ENCODE measurements around the gene MTFR1L.
"Not testable (repeated sequence)": the region's sequence is repeated elsewhere in the genome, so short reads cannot be mapped to it uniquely, and the experiment has no call there.

MTFR1L gene

DNA sequence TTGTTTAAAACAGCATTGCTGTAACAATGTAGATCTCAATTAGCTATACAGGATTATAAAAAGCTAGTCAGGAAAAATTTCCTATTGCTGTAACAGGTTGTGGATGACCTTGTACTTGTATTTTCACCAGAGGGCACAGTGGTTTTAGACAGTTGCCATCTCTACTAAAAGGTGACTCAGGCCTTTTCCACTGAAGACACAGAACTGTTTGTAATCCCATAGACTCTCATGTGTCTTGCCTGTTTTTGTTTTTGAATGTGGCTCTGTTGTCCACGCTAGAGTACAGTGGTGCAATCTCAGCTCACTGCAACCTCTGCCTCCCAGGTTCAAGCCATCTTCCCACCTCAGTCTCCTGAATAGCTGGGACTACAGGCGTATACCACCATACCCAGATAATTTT, 5.9 kb downstream of the MTFR1L start:
- no peak for DNase-seq (ENCODE audit: low read depth, low spot score)

DNA sequence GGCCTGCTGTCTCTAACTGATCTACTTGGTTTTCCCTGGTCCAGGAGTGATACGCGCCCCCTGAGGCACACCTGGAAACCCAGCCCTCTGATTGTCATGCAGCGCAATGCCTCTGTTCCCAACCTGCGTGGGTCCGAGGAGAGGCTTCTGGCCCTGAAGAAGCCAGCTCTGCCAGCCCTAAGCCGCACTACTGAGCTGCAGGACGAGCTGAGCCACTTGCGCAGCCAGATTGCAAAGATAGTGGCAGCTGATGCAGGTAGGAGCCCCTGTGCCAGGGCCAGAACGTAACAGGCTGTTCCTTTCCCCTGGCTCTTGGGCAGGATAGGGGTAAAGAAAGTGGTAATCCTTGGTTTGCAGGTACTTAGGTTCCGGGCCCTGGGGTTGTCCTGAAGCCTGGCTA, 6.8 kb downstream of the MTFR1L start:
- no peak for DNase-seq (ENCODE audit: low read depth, low spot score)

DNA sequence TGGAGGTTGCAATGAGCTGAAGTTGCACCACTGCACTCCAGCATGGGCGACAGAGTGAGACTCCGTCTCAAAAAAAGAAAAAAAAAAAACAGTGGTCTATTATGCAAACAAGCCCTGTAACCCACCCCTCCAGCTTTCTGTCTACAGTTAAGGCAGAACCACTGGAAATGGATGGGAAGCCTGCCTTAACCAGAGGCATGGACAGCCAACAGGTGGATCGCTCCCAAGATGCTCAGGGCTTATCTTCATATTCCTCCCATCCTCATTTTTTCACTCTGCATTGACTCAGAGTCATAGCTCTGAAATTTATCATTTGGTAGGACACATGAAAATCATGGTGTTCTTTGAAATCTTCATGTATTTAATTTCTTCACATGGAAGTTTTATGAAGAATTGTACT, 8.7 kb downstream of the MTFR1L start:
- no peak for DNase-seq (ENCODE audit: low read depth, low spot score)

DNA sequence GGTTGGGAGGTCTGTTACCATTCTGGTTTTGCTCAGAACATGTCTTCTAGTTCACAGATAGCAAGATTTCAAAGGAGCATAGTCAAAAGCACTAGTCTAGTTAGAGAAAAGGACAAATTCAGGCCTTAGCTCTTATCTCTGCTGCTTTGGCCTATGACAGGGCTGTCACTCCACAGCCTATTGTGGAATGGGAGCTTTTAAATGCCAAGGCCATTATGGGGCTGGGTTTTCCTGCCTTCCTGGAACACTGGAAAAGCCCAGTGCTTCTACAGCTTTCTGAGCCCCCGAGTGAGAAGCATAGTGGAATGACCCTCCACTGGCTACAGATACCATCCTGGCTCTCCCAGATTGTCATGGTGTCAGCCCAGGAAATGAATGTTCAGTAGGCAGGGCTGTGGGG, 9.3 kb downstream of the MTFR1L start:
- no peak for DNase-seq (ENCODE audit: low read depth, low spot score)

DNA sequence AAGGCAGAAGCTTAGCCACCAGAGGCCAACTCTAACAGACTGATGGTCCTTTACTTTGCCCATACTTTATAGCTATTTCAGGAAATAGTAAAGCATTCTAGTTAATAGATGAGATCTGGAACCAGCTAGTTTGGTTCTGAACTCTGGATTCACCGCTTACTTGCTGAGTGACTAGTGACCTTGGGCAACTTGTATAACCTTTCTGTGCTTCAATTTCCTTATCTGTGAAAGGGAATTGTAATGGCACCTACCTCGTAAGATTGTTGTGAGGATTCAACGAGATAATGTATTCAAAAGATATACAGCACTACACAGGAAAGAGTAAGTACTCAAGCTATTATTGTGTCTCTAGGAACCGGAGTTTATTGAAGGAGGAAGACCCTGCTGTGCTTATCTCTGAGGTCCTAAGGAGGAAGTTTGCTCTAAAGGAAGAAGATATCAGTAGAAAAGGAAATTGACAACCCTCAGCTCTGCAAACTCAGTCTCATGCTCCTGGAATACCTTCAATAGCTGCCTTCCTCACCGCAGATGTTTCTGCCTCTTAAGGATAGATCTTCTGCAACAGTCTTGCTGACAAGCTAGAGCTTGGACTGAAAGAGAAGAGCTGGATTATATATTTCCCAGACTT, 11.9 kb downstream of the MTFR1L start:
- DNase-seq (ENCODE audit: low read depth, low spot score), result no peak

DNA sequence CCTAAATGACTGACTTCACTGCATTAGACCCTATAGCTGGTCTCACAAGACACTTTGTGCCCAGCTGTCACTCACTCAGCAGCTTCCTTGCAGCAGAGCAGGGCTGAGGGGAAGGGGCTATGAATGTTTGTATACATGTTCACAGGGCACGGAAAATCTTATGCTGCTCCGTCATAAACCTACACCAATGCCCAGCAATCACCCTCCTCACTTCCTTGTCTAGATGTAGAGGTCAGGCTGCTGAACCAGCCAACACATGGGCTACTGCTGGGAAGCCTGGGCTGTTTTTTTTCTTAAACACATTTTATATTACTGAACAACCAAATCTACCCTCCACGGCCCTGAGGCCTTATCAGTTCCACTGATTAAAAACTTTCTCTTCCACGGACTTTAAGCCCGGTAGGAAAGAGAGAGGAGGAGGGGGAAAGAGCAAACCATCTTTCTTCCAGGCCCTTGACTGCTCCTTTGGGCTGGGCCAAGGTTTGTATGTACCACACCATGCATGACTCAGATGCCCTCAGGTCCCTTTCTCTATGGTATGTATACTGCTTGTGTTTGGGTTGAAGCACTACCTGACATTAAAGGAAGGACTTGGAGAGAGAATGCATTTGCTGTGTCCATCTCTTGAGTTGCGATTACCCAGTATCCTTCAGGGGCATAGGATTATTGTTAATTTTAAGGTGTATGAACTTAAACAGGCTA, 12.7 kb downstream of the MTFR1L start:
- no peak for DNase-seq (ENCODE audit: low read depth, low spot score)

GRCh38 chr1:25833158-25833557, 13.4 kb downstream of the MTFR1L start:
- DNase-seq (ENCODE audit: low read depth, low spot score), result no peak

GRCh38 chr1:25834894-25835293, 15.1 kb downstream of the MTFR1L start:
- no peak for DNase-seq (ENCODE audit: low read depth, low spot score)

GRCh38 chr1:25836695-25837094, 16.9 kb downstream of the MTFR1L start:
- no peak for DNase-seq (ENCODE audit: low read depth, low spot score)

DNA sequence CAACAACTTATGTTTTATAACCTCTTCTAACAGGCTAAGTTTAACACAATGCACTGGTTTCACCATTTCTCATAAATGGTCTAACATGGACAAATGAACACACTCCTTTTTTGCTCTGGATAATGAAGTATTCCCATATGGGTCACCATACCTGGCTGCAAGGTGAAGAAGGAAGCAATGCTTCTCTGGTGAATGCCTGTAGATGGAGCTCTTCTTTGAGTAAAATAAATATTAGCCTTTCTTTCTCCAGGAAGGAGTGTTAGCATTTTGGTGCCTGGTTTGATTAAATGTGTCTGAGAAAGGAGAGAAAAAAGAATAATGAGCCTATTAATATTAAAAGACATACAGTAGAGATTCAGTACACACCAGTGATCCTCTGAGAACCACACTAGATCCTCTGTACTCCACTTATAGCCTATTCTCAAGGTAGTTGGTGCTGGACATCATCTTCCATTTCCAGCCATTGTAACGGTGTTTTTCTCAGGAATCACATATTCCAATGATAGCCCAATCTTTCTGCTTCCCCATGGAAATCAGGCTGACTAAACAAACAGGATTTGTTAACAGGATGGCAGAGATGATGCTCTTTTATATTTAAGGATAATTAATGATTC, 17.6 kb downstream of the MTFR1L start:
- DNase-seq (ENCODE audit: low read depth, low spot score), result no peak

DNA sequence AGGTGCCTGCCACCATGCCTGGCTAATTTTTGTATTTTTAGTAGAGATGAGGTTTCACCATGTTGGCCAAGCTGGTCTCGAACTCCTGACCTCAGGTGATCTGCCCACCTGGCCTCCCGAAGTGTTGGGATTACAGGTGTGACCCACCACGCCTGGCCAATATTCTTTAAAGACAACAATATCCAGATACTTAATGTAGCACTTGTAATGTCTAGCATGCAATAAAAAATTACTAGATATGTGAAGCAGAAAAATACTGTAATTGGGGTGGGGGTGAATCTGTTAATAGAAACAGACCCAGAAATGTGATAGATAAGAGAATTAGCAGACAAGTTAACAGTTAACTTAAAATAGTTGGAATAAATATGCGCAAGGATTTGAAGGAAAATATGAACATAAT, 20.1 kb downstream of the MTFR1L start:
- not testable (repeated sequence) for DNase-seq (ENCODE audit: low read depth, low spot score)

DNA sequence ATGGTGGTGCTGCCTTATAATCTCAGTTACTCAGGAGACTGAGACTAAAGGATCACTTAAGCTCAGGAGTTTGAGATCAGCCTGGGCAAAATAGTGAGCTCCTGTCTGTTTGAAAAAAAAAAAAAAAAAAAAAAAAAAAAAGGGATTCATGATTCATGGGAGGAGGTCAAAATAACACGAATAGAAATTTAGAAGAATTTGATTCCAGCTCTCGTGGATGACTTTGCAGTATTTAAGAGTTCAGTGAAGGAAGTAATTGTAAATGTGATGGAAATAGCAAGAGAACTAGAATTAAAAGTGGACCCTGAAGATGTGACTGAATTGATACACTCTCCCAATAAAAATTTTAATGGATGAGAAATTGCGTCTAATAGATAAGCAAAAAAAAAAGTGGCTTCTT, 23.7 kb downstream of the MTFR1L start:
- DNase-seq (ENCODE audit: low read depth, low spot score), result no peak

GRCh38 chr1:25844536-25845337, 25.0 kb downstream of the MTFR1L start:
- no peak for DNase-seq (ENCODE audit: low read depth, low spot score)

DNA sequence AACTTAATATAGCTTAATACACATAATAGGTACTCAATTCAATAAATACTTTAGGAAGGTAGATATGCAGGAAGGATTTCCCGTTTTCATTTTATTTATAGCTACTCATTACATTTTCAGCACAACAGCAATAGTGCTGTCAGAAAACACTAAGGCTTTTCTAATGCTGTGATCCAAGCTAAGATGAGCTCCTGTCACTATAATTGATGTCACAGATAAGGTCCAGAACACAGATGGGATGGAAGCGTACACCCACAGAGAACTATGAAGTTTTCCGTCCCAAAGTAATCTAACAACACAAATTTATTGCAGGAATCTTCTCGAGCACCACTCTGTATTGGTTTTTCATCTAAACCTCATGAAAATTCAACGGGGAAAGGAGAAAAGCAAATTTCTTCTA, 25.9 kb downstream of the MTFR1L start:
- no peak for DNase-seq (ENCODE audit: low read depth, low spot score)

- no peak for DNase-seq (ENCODE audit: low read depth, low spot score)
These were observed 28.2 kb downstream of the MTFR1L start for GRCh38 chr1:25847929-25848328.

GRCh38 chr1:25848531-25848930, 28.8 kb downstream of the MTFR1L start:
- DNase-seq (ENCODE audit: low read depth, low spot score), result no peak

GRCh38 chr1:25854554-25854953, 34.8 kb downstream of the MTFR1L start:
- no peak for DNase-seq (ENCODE audit: low read depth, low spot score)

GRCh38 chr1:25856856-25857255, 37.1 kb downstream of the MTFR1L start:
- DNase-seq (ENCODE audit: low read depth, low spot score), result no peak

DNA sequence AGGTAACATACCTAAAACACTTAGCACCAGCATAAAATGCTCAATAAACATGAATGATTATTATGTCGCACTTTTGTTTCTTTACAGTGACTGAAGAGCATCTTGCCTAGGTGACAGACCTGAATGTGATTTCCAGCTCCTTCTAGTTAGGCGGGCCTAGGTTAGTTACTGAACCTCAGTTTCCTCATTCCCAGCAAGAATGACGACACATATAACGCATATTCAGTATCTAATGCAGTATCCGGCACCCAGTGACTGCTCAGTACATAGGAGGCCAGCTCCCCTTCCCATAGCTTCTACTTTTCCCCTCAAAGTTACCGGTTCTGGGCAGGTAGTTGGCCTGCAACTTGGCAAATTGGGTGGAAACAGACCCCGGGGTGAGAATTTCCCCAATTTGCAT, 38.7 kb downstream of the MTFR1L start:
- no peak for DNase-seq (ENCODE audit: low read depth, low spot score)

GRCh38 chr1:25858906-25859789, 39.4 kb downstream of the MTFR1L start, which contains the start of gene AUNIP:
Gene AUNIP (minus strand): TSS chr1:25859457. CDS start chr1:25859357, 100 bp downstream.
- peak; percentile 81 for DNase-seq (ENCODE audit: low read depth, low spot score)

Measured in activated naive CD8-positive, alpha-beta T cell treated with anti-CD3 and anti-CD28 coated beads, Interleukin-2, amount 50 U/mL, for 16 hours (primary cell).